Activated T-cell treated with anti-CD3 and anti-CD28 coated beads, Interleukin-2, amount 50 U/mL, for 4 hours (primary cell): ENCODE results near the gene CEACAM4. TPM values are rescaled to one million over a fixed set of nuclear protein-coding genes. Genes with fewer than 3 reads are reported as not detected.
A peak's percentile ranks its signal among the peaks of the same experiment; 100 is the strongest.
"Not testable (repeated sequence)": the region's sequence is repeated elsewhere in the genome, so short reads cannot be mapped to it uniquely, and the experiment has no call there.

Source experiments
- ATAC-seq, 2 donors: fragments of 200-7000 bp; cut with Tn5 transposase; one replicate each; pipeline ENCODE4 v1.10.0; 2021
- DNase-seq: peaks from one replicate; pipeline ENCODE4 v3.0.0-alpha.2; 2020
- H3K27me3 Mint-ChIP-seq: one replicate; pipeline ENCODE4 v1.8.0; 2021; ENCODE audit warnings: low read depth, mixed read lengths
- H3K36me3 Mint-ChIP-seq: one replicate; pipeline ENCODE4 v1.8.0; 2022; ENCODE audit warnings: mixed read lengths; ENCODE audit not compliant: insufficient read depth
- H3K4me1 Mint-ChIP-seq: one replicate; pipeline ENCODE4 v1.8.0; 2021; ENCODE audit warnings: low read depth, mixed read lengths
- H3K4me3 Mint-ChIP-seq: one replicate; pipeline ENCODE4 v1.8.0; 2021; ENCODE audit warnings: mild to moderate bottlenecking, moderate library complexity, mixed read lengths
- H3K9me3 Mint-ChIP-seq: one replicate; pipeline ENCODE4 v1.8.0; 2021; ENCODE audit warnings: mixed read lengths
- total RNA-seq, 3 donors: library from RNA; stranded (reverse); gene quantifications; one replicate each; pipeline ENCODE4 v1.2.1, GENCODE V29; 2021

Gene CEACAM4
- total RNA-seq, 3 donors from 2014 or later: not detected

GRCh38 chr19:41584260-41584810 lies 42.5 kb downstream of the CEACAM4 start:
- peaks cover 57% of the 10 kb centered on the region for H3K36me3 Mint-ChIP-seq

GRCh38 chr19:41582577-41583182 lies 44.2 kb downstream of the CEACAM4 start:
- not testable (repeated sequence) for H3K27me3 Mint-ChIP-seq, H3K4me3 Mint-ChIP-seq, H3K4me1 Mint-ChIP-seq, DNase-seq, ATAC-seq
- peaks cover 57% of the 10 kb centered on the region for H3K36me3 Mint-ChIP-seq
- peaks cover 13% of the 10 kb centered on the region for H3K9me3 Mint-ChIP-seq

More at GRCh38 chr19:41584260-41584810, 42.5 kb downstream of the CEACAM4 start:
- no peak for ATAC-seq
- Mint-ChIP-seq H3K27me3 (no peaks in the 10 kb centered on the region), H3K9me3 (peaks cover 13% of the 10 kb centered on the region), H3K4me3 (no peak overlapping the region), H3K4me1 (peaks cover 1% of the 10 kb centered on the region)
- DNase-seq: no peak

GRCh38 chr19:41581068-41581467 lies 45.8 kb downstream of the CEACAM4 start:
- not testable (repeated sequence) for ATAC-seq, H3K27me3 Mint-ChIP-seq, DNase-seq, H3K4me3 Mint-ChIP-seq
- Mint-ChIP-seq H3K36me3 (peaks cover 61% of the 10 kb centered on the region), H3K9me3 (peaks cover 13% of the 10 kb centered on the region), H3K4me1 (peaks cover 15% of the 10 kb centered on the region)

- no peak overlapping the region for H3K4me3 Mint-ChIP-seq
- ATAC-seq (no peak), DNase-seq (no peak)
- peaks cover 24% of the 10 kb centered on the region for H3K4me1 Mint-ChIP-seq
- H3K9me3 Mint-ChIP-seq: peaks cover 13% of the 10 kb centered on the region
- H3K36me3 Mint-ChIP-seq: peaks cover 55% of the 10 kb centered on the region
- H3K27me3 Mint-ChIP-seq: no peaks in the 10 kb centered on the region
These were observed 48.0 kb downstream of the CEACAM4 start for GRCh38 chr19:41578886-41579285.

GRCh38 chr19:41577833-41578232 lies 49.0 kb downstream of the CEACAM4 start:
- no peak for DNase-seq
- Mint-ChIP-seq H3K36me3 (peaks cover 48% of the 10 kb centered on the region), H3K27me3 (no peaks in the 10 kb centered on the region), H3K4me1 (peaks cover 24% of the 10 kb centered on the region), H3K4me3 (no peak overlapping the region), H3K9me3 (peaks cover 8% of the 10 kb centered on the region)
- no peak for ATAC-seq

- DNase-seq: no peak
- Mint-ChIP-seq H3K4me1 (peaks cover 24% of the 10 kb centered on the region), H3K9me3 (peaks cover 6% of the 10 kb centered on the region), H3K27me3 (no peaks in the 10 kb centered on the region), H3K4me3 (no peak overlapping the region), H3K36me3 (peaks cover 44% of the 10 kb centered on the region)
- no peak for ATAC-seq
These were observed 49.6 kb downstream of the CEACAM4 start for GRCh38 chr19:41577144-41577830.

GRCh38 chr19:41575998-41576397 lies 50.9 kb downstream of the CEACAM4 start, which contains the start of gene CEACAM21:
Gene CEACAM21, plus strand, starts transcription at chr19:41576166. Its CDS starts 109 bp downstream, at chr19:41576275.
- DNase-seq (peak; percentile 33), ATAC-seq (peak; percentile 98 to 100)
- H3K4me1 Mint-ChIP-seq: peaks cover 24% of the 10 kb centered on the region
- peaks cover 32% of the 10 kb centered on the region for H3K36me3 Mint-ChIP-seq
- no peaks in the 10 kb centered on the region for H3K27me3 Mint-ChIP-seq
- peak within 1 kb of the TSS; percentile 65 for H3K4me3 Mint-ChIP-seq
- no peaks in the 10 kb centered on the region for H3K9me3 Mint-ChIP-seq

- Mint-ChIP-seq H3K4me1 (peaks cover 38% of the 10 kb centered on the region), H3K27me3 (no peaks in the 10 kb centered on the region), H3K9me3 (no peaks in the 10 kb centered on the region), H3K36me3 (peaks cover 8% of the 10 kb centered on the region), H3K4me3 (no peak overlapping the region)
- ATAC-seq (peak; percentile 99 to 100), DNase-seq (peak; percentile 83)
These were observed 56.2 kb downstream of the CEACAM4 start for GRCh38 chr19:41570639-41571112.

- H3K27me3 Mint-ChIP-seq: no peaks in the 10 kb centered on the region
- peak in 1 of 2 donors; percentile 19 for ATAC-seq
- peaks cover 8% of the 10 kb centered on the region for H3K36me3 Mint-ChIP-seq
- peaks cover 36% of the 10 kb centered on the region for H3K4me1 Mint-ChIP-seq
- no peak for DNase-seq
- no peaks in the 10 kb centered on the region for H3K9me3 Mint-ChIP-seq
- H3K4me3 Mint-ChIP-seq: no peak overlapping the region
These were observed 56.7 kb downstream of the CEACAM4 start for GRCh38 chr19:41570179-41570578.

- H3K9me3 Mint-ChIP-seq: no peaks in the 10 kb centered on the region
- DNase-seq (no peak), ATAC-seq (no peak)
- no peaks in the 10 kb centered on the region for H3K27me3 Mint-ChIP-seq
- H3K36me3 Mint-ChIP-seq: peaks cover 8% of the 10 kb centered on the region
- no peak overlapping the region for H3K4me3 Mint-ChIP-seq
- peaks cover 38% of the 10 kb centered on the region for H3K4me1 Mint-ChIP-seq
These were observed 57.3 kb downstream of the CEACAM4 start for GRCh38 chr19:41569481-41570150.

Other genes with a start within 250 kb of the CEACAM4 start
- 10 to 100 TPM; 86.3 to 95.5 (median 94.5) TPM for gene EXOSC5, start 229.7 kb downstream of the CEACAM4 start, total RNA-seq
- 10 to 100 TPM; 23.7 to 29.1 (median 26.7) TPM for gene BCKDHA, start 229.3 kb downstream of the CEACAM4 start, total RNA-seq
- under 1 TPM; 0.15 to 0.35 (median 0.24) TPM for gene B3GNT8, start 199.7 kb downstream of the CEACAM4 start, total RNA-seq
- gene DMAC2, start 187.2 kb downstream of the CEACAM4 start, total RNA-seq: 10 to 100 TPM; 70.9 to 79.8 (median 72.2) TPM
- gene ERICH4, start 183.9 kb downstream of the CEACAM4 start, total RNA-seq: not detected
- gene CEACAM21, start 50.9 kb downstream of the CEACAM4 start, total RNA-seq: 10 to 100 TPM in 2 of 3 donors, 1 to 10 TPM in 1; 6.1 to 12.9 (median 11.0) TPM
- under 1 TPM in 1 of 3 donors, not detected in 2; 0.25 TPM for gene CEACAM7, start 61.2 kb upstream of the CEACAM4 start, total RNA-seq
- under 1 TPM; 0.30 to 0.46 (median 0.37) TPM for gene CEACAM5, start 81.6 kb upstream of the CEACAM4 start, total RNA-seq
- gene CEACAM6, start 128.5 kb upstream of the CEACAM4 start, total RNA-seq: under 1 TPM; 0.23 to 0.27 (median 0.26) TPM
- not detected for gene CEACAM3, start 169.5 kb upstream of the CEACAM4 start, total RNA-seq
- not detected for gene LYPD4, start 217.6 kb upstream of the CEACAM4 start, total RNA-seq
- not detected for gene DMRTC2, start 218.0 kb upstream of the CEACAM4 start, total RNA-seq
- gene RPS19, start 233.2 kb upstream of the CEACAM4 start, total RNA-seq: 1,000 to 10,000 TPM; 3,437 to 3,718 (median 3,468) TPM